Right lobe of liver (tissue), 6 donors: ENCODE measurements around the gene CTNND2. TPM values are rescaled to one million over a fixed set of nuclear protein-coding genes. Genes with fewer than 3 reads are reported as not detected.
A peak's percentile ranks its signal among the peaks of the same experiment; 100 is the strongest.

Source experiments
- ATAC-seq, 4 donors: fragments of 200-7000 bp; cut with Tn5 transposase; one replicate each; pipeline ENCODE4 v1.9.1; 2020; ENCODE audit warnings: mild to moderate bottlenecking in 4 of 4, moderate library complexity in 4 of 4
- DNase-seq, 3 donors: peaks; one replicate each; pipeline ENCODE4 v3.0.0-alpha.2; 2020
- H3K27ac ChIP-seq, 3 donors: fragments of 200-600 bp; one replicate each; pipeline ENCODE4 v1.8.0; 2022
- H3K27me3 ChIP-seq, 2 donors: fragments of 200-600 bp; one replicate each; pipeline ENCODE4 v1.8.0; 2022
- H3K36me3 ChIP-seq, 4 donors: fragments of 200-600 bp; sonication (generic) in 1 of 4; one replicate each; pipeline versions ENCODE4 v1.5.1 to v1.8.0; 2017 to 2022; ENCODE audit warnings: control low read depth in 1 of 4
- H3K4me1 ChIP-seq, 4 donors: fragments of 200-600 bp; sonication (generic) in 1 of 4; one replicate each; pipeline versions ENCODE4 v1.5.1 to v1.8.0; 2017 to 2022; ENCODE audit warnings: control low read depth in 1 of 4
- H3K4me3 ChIP-seq, 3 donors: fragments of 200-600 bp; one replicate each; pipeline ENCODE4 v1.8.0; 2022
- H3K9me3 ChIP-seq, 4 donors: fragments of 200-600 bp; sonication (generic) in 1 of 4; one replicate each; pipeline versions ENCODE4 v1.5.1 to v1.8.0; 2017 to 2022; ENCODE audit warnings: control low read depth in 1 of 4
- POLR2A ChIP-seq: fragments of 450-650 bp; IDR thresholded peaks from one replicate; pipeline ENCODE4 v1.6.1; 2017; ENCODE audit warnings: antibody characterized with exemption, mild to moderate bottlenecking
- WGBS: methylation state at CpG from one replicate; pipeline ENCODE4 v1.1.6; 2018; ENCODE audit warnings: low coverage, low lambda C conversion rate; ENCODE audit not compliant: insufficient coverage; ENCODE audit errors: missing lambda C conversion rate; 5-methylcytosine and 5-hydroxymethylcytosine counted together
- intact Hi-C, 2 donors: fragments of 100-400 bp; cut with DNase I; formaldehyde crosslinking; loops; one replicate each; pipeline versions ENCODE4 v1.11.2 to v1.14.1; 2022
- long read RNA-seq: library from polyadenylated mRNA; unstranded; transcript quantifications from one replicate; pipeline ENCODE4 v2.0.0, GENCODE V29; 2019
- total RNA-seq, 6 experiments: library from RNA; depleted of rRNA in 2 of 6; stranded (reverse); fragments of >200 nt in 2 of 6; fragmentation: NEBNext Ultra II Directional in 3 of 6; extraction: Animal tissue kit (Norgen Biotek cat#: 25700) in 3 of 6; gene quantifications; one replicate each; pipeline versions ENCODE4 v1.1.0 to v1.2.4, GENCODE V29; 2016 to 2023
- TF ChIP-seq, protein P1 (sequence below), 4 donors: fragments of 200-600 bp in 3 of 4; fragments of 450-650 bp in 1 of 4; IDR thresholded peaks; one replicate each; pipeline versions ENCODE4 v1.5.1 to v1.8.0; 2016 to 2022; ENCODE audit warnings: antibody characterized with exemption in 4 of 4, mild to moderate bottlenecking in 2 of 4
- donor health status: DM: no; HTN: yes; CAD: no.
- donor health status: DM: no; HTN: no; CAD: no.
- donor health status: DM: no; HTN: no; CAD: no.
- donor health status: DM: no; HTN: yes; CAD: no.
- donor health status: DM: no; HTN: yes; CAD: no.

Gene CTNND2, protein sequence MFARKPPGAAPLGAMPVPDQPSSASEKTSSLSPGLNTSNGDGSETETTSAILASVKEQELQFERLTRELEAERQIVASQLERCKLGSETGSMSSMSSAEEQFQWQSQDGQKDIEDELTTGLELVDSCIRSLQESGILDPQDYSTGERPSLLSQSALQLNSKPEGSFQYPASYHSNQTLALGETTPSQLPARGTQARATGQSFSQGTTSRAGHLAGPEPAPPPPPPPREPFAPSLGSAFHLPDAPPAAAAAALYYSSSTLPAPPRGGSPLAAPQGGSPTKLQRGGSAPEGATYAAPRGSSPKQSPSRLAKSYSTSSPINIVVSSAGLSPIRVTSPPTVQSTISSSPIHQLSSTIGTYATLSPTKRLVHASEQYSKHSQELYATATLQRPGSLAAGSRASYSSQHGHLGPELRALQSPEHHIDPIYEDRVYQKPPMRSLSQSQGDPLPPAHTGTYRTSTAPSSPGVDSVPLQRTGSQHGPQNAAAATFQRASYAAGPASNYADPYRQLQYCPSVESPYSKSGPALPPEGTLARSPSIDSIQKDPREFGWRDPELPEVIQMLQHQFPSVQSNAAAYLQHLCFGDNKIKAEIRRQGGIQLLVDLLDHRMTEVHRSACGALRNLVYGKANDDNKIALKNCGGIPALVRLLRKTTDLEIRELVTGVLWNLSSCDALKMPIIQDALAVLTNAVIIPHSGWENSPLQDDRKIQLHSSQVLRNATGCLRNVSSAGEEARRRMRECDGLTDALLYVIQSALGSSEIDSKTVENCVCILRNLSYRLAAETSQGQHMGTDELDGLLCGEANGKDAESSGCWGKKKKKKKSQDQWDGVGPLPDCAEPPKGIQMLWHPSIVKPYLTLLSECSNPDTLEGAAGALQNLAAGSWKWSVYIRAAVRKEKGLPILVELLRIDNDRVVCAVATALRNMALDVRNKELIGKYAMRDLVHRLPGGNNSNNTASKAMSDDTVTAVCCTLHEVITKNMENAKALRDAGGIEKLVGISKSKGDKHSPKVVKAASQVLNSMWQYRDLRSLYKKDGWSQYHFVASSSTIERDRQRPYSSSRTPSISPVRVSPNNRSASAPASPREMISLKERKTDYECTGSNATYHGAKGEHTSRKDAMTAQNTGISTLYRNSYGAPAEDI (N-terminal part only)
- 1 to 10 TPM in 4 of 6 experiments, under 1 TPM in 2; 0.06 to 1.5 (median 1.1) TPM for total RNA-seq
- long read RNA-seq: 0 reads

DNA sequence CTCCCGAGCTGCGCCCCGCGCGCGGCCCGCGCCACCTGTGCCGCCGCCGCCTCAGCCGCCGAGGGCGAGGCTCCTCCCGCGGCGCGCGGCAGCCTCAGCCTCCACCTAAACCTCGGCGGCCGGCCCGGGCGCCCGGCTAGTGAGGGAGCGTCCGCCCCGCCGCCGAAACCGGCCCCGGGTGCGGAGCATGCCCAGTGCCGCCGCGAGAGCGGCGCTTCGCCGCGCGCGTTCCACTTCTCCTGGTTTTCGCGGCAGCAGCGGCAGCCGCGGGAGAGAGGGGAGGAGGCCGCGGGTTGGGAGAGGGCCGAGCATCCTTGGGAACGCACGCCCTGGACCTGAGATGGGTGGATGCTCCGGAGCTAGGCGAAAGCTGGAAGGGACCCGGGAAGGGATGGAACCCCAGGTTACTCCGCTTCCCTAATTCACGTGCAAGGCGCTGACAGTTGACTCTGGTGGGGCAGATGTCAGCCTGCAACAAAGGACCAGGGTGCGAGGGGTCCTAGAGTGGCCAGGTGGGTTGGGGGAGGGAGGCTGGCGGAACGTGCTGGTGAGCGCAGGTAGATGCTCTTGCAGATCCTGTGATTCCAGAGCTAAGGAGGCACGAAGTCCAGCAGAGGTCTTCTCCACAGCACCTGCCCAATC is at the start of gene CTNND2:
Gene CTNND2, minus strand, starts transcription at position 182 of the 642 bp plus-strand sequence. CDS start 593 bp downstream, outside the sequence.
- intact Hi-C loops: no loop called here
- no peak for TF ChIP-seq POLR2A
- TF ChIP-seq, protein P1, sequence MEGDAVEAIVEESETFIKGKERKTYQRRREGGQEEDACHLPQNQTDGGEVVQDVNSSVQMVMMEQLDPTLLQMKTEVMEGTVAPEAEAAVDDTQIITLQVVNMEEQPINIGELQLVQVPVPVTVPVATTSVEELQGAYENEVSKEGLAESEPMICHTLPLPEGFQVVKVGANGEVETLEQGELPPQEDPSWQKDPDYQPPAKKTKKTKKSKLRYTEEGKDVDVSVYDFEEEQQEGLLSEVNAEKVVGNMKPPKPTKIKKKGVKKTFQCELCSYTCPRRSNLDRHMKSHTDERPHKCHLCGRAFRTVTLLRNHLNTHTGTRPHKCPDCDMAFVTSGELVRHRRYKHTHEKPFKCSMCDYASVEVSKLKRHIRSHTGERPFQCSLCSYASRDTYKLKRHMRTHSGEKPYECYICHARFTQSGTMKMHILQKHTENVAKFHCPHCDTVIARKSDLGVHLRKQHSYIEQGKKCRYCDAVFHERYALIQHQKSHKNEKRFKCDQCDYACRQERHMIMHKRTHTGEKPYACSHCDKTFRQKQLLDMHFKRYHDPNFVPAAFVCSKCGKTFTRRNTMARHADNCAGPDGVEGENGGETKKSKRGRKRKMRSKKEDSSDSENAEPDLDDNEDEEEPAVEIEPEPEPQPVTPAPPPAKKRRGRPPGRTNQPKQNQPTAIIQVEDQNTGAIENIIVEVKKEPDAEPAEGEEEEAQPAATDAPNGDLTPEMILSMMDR (IDR thresholded peaks at IDR 0.05): no peak
- no peaks in the 10 kb centered on the region for H3K36me3 ChIP-seq
- H3K27me3 ChIP-seq: peaks cover 6 to 8% of the 10 kb centered on the region in 2 donors
- H3K27ac ChIP-seq: peak within 1 kb of the TSS in 1 of 3 donors; percentile 20
- ATAC-seq (peak; percentile 70 to 80 (median 72)), DNase-seq (peak in 2 of 3 donors; percentile 21 to 56)
- H3K4me3 ChIP-seq: peak within 1 kb of the TSS; percentile 25 to 52 (median 42)
- peaks cover 0 to 3% (median 0%) of the 10 kb centered on the region in 4 donors for H3K4me1 ChIP-seq
- 2% methylated on average over 14 of the region's 64 CpGs for WGBS
- no peaks in the 10 kb centered on the region for H3K9me3 ChIP-seq

DNA sequence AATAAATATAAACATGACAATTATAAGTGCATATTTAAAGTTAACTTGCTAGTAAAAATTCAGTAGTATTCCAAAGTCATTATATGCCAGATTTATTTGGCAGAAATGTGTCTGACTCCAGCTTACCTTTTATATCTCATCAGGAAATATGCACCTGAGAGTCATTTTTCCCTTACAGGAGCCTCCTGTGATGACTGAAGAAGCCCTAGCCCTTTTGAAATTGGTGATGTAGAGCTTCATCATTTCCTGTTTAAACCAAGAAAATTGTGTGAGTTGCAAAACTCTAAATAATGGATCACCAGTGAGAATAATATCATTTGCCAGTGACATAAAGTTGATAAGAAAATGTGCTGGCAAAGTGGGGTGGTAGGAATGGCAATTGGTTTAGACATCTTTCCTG is 42.1 kb upstream of the CTNND2 start:
- Histone ChIP-seq H3K27me3 (no peaks in the 10 kb centered on the region), H3K9me3 (no peaks in the 10 kb centered on the region), H3K27ac (no peak overlapping the region), H3K36me3 (no peaks in the 10 kb centered on the region), H3K4me1 (no peaks in the 10 kb centered on the region), H3K4me3 (no peak overlapping the region)
- ATAC-seq: no peak
- no peak for DNase-seq
- intact Hi-C loops: no loop called here
- TF ChIP-seq, protein P1 (IDR thresholded peaks at IDR 0.05): no peak
- no peak for TF ChIP-seq POLR2A

DNA sequence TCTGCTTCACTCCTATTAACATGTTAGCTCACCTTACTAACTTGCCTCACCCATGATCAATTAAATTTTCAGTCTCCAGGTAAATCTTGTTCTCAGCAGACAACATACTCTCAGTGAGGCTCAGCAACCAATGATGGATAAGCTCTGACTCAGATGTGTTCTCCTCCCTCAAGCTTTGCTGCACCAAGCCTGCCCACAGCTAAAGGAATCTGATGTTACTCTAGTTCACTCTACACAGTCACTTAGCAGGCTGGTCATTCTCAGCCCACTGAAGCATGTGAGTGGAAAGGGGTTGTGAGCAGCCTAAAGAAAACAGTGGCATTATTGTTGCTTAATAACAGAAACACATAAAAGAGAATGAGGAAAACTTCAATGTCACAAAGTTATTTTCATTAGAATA is 37.3 kb upstream of the CTNND2 start:
- Histone ChIP-seq H3K27me3 (no peaks in the 10 kb centered on the region), H3K27ac (no peak overlapping the region), H3K36me3 (no peaks in the 10 kb centered on the region), H3K9me3 (no peaks in the 10 kb centered on the region), H3K4me1 (no peaks in the 10 kb centered on the region), H3K4me3 (no peak overlapping the region)
- DNase-seq: no peak
- intact Hi-C loops: no loop called here
- TF ChIP-seq, protein P1 (IDR thresholded peaks at IDR 0.05): no peak
- TF ChIP-seq POLR2A: no peak
- no peak for ATAC-seq

DNA sequence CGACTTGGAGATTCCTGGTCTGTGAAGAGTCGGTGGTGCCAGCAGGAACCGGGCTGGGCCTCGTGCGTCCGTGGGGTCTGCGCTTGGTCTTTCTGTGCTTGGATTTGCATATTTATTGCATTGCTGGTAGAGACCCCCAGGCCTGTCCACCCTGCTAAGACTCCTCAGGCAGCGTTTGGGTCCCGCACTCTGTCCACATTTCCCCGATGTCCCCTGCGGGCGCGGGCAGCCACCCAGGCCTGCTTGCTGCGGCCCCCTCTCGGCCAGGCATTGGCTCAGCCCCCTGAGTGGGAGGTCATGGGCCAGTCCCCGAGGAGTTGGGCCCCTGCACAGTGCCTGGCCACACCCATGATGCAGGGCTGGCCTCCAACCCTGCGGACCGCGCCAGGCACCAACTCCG is 27.4 kb upstream of the CTNND2 start:
- no peak overlapping the region for H3K27ac ChIP-seq
- intact Hi-C loops: no loop called here
- WGBS: 90% methylated on average over 15 of the region's 20 CpGs

More for the DNA sequence above, 27.4 kb upstream of the CTNND2 start:
- ATAC-seq: no peak
- Histone ChIP-seq H3K4me3 (no peak overlapping the region), H3K9me3 (no peaks in the 10 kb centered on the region), H3K36me3 (no peaks in the 10 kb centered on the region), H3K27me3 (no peaks in the 10 kb centered on the region), H3K4me1 (no peaks in the 10 kb centered on the region)
- no peak for TF ChIP-seq POLR2A
- TF ChIP-seq, protein P1 (IDR thresholded peaks at IDR 0.05): no peak
- no peak for DNase-seq
